HG02884 (cell line): ENCODE data around the gene PFN4.
A peak's percentile ranks its signal among the peaks of the same experiment; 100 is the strongest.
"Not testable (repeated sequence)": the region's sequence is repeated elsewhere in the genome, so short reads cannot be mapped to it uniquely, and the experiment has no call there.

Source experiments
- ATAC-seq: cut with Tn5 transposase; IDR thresholded peaks from one replicate; pipeline ENCODE4 v1.9.1; 2021; ENCODE audit warnings: mild to moderate bottlenecking, moderate library complexity; ENCODE audit not compliant: unreplicated experiment

PFN4 gene

GRCh38 chr2:24115057-24115456, 8.1 kb downstream of the PFN4 start:
- ATAC-seq = no peak

DNA sequence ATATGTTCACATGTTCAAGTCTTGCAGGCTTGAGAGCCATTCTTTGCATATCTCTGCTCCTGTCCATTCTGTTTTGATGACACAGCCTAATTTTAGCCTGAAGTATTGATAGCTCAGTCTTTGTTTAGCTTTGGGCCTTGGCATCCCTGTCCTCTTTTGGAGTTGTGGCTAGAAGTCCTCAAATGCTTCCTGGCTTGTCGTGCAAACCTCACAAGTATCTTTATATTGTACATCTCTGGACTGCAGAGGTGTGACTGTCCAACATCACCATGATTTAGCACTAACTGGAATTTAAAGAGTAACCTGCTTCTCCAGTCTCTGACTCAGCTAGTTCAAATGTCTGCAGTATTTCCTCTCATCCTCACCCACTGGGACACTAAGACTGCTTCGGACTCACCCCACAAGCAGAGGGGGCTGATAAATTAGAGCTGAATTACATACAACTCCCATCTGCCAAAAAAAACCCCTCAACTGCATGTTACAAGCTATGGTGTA, 11.7 kb downstream of the PFN4 start:
- no peak for ATAC-seq

DNA sequence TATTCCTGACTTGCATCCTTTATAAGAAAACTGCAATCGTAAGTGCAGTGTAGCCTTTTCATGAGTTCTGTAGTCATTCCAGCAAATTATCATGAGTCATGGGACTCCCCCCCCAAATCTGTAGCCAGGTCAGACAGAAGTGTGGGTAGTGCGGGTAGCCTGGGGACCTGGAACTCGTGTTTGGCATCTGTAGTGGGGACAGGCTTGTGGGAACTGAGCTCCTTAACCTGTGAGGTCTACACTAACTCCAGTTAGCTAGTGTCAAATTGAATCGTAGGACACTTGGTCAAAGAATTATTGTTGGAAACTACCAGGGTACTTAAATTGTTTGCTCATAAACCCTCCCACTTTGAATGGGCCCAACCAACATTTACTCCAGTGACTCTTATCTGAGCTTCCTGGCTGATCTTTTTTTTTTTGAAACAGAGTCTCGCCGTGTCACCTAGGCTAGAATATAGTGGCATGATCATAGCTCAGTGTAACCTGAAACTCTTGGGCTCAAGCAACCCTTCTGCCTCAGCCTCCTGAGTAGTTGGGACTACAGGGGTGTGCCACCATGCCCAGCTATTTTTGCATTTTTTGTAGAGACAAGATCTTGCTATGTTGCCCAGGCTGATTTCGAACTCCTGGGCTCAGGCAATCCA, 12.4 kb downstream of the PFN4 start:
- no peak for ATAC-seq

DNA sequence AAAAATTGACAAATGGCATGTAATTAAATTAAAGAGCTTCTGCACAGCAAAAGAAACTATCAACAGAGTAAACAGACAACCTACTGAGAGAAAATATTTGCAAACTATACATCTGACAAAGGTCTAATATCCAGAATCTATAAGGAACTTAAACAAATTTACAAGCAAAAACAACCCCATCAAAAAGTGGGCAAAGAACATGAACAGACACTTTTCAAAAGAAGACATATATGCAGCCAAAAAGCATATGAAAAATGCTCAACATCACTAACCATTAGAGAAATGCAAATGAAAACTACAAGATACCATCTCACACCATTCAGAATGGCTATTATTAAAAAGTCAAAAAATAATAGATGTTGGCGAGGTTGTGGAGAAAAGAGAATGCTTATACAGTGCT, 13.7 kb downstream of the PFN4 start:
- not testable (repeated sequence) for ATAC-seq

DNA sequence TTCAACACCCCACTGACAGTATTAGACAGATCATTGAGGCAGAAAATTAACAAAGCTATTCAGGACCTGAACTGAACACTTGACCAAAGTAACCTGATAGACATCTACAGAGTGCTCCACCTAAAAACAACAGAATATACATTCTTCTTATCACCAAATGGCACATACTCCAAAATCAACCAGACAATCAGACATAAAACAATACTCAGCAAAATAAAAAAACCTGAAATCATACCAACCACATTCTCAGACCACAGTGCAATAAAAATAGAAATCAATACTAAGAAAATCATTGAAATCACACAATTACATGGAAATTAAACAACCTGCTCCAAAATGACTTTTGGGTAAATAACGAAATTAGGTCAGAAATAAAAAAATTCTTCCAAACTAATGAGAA, 15.8 kb downstream of the PFN4 start:
- no peak for ATAC-seq

DNA sequence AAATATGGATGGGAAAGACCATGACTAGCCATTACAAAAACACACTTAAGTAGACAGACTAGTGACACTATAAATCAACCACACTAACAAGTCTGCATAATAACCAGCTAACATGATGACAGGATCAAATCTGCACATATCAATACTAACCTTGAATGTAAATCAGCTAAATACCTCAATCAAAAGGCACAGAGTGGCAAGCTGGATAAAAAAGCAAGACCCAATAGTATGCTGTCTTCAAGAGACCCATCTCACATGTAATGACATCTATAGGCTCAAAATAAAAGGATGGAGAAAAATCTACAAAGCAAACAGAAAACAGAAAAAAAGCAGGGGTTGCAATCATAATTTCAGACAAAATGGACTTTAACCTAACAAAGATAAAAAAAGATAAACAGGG, 16.3 kb downstream of the PFN4 start:
- ATAC-seq = no peak

DNA sequence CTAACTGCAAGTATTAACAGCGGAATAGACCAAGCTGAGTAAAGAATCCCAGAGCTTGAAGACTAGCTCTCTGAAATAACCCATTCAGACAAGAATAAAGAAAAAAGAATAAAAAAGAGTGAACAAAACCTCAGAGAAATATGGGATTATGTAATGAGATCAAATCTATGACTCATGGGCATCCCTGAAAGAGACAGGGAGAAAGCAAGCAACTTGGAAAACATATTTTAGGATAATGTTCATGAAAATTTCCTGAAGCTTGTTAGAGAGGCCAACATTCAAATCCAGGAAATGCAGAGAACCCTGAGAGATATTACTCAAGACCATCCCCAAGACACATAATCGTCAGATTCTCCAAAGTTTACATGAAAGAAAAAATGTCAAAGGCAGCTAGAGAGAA, 17.3 kb downstream of the PFN4 start:
- ATAC-seq = no peak

DNA sequence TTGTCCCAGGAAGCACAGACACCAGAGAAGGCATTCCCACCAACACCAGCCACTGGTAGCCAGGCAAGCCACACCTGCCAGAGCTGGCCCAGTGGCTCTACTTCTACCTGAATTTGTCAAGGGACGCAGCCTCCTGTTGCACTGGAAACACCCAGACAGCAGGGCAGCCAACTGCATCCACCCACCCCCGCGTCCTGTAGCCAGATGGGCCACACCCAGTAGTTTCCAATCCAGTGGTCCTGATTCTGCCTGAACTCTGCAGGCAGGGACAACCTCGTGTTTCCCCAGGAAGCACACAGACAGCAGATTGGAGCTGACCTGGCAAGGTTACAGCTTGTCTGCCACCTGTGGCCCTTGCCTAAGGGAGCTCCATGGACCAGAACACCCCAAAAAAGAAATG, 18.2 kb downstream of the PFN4 start:
- ATAC-seq = no peak

- no peak for ATAC-seq
Observed at GRCh38 chr2:24104110-24104650, 19.0 kb downstream of the PFN4 start.

DNA sequence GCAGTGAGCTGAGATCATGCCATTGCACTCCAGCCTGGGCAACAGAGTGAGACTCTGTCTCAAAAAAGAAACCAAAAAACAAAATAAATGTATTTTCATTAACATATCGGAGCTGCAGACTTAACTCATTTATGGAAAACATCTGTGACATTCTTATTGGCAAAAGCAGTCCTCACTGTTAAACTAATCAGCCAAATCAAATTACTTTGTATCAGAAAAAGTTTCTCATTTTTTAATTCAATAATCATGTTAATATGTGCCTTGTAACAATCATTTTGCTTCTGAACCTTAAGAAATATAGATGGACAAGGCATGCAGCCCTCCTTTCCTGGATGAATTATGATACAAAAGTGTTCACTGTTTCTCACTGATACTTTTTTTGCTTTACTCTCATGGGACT, 20.5 kb downstream of the PFN4 start:
- no peak for ATAC-seq

DNA sequence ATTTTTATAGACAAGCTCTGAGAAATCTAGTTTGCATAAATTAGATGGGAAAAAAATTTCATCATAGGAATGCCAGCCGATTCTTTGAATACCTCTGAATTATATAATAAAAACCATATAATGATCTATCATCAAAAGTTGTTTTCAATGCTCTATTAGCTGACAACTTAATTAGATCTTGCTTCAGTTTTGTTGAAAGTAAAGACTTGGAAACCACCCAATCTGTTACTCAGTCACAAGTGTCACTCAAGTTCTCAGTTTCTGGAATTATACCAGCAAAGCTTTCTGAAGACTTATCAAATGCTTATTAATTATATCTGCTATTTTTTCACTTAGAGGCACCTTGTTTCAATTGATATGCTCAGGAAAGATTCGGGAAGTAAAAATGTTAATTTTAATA, 21.1 kb downstream of the PFN4 start:
- no peak for ATAC-seq

- not testable (repeated sequence) for ATAC-seq
Observed at GRCh38 chr2:24100732-24101131, 22.4 kb downstream of the PFN4 start.

DNA sequence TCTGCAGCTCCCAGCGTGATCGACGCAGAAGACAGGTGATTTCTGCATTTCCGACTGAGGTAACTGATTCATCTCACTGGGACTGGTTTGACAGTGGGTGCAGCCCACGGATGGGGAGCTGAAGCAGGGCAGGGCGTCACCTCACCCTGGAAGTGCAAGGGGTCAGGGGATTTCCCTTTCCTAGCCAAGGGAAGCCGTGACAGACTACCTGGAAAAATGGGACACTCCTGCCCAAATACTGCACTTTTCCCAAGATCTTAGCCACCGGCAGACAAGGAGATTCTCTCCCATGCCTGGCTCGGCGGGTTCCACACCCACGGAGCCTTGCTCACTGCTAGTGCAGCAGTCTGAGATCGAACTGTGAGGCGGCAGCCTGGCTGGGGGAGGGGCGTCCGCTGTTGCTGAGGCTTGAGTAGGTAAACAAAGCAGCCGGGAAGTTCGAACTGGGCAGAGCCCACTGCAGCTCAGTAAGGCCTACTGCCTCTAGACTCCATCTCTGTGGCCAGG, 27.9 kb downstream of the PFN4 start:
- not testable (repeated sequence) for ATAC-seq

DNA sequence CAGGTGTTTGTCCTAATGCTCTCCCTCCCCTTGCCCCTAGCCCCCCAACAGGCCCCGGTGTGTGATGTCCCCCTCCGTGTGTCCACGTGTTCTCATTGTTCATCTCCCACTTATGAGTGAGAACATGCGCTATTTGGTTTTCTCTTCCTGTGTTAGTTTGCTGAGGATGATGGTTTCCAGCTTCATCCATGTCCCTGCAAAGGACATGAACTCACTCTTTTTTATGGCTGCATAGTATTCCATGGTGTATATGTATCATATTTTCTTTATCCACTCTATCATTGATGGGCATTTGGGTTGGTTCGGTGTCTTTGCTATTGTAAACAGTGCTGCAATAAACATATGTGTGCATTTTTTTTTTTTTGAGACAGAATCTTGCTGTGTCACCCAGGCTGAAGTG, 29.9 kb downstream of the PFN4 start:
- ATAC-seq = not testable (repeated sequence)

DNA sequence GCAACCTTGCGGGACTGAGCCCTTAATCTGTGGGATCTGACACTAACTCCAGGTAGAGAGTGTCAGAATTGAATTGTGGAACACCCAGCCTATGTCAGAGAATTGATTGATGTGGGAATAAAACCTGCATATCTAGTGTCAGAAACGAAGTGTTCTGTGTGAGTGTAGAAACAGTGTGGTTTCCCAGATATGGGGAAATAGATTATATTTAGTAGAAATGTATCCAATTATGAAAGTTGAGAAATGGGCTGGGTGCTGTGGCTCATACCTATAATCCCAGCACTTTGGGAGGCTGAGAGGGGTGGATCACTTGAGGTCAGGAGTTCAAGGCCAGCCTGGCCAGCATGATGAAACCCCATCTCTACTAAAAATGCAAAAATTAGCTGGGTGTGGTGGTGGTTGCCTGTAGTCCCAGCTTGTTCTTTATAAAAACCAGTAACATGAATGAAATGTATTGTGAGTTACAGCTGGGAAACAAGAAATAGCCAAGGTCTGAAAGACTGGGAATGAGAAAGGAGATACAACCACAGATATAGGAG, 34.2 kb downstream of the PFN4 start:
- no peak for ATAC-seq

- no peak for ATAC-seq
Observed at GRCh38 chr2:24087032-24087431, 36.1 kb downstream of the PFN4 start.

DNA sequence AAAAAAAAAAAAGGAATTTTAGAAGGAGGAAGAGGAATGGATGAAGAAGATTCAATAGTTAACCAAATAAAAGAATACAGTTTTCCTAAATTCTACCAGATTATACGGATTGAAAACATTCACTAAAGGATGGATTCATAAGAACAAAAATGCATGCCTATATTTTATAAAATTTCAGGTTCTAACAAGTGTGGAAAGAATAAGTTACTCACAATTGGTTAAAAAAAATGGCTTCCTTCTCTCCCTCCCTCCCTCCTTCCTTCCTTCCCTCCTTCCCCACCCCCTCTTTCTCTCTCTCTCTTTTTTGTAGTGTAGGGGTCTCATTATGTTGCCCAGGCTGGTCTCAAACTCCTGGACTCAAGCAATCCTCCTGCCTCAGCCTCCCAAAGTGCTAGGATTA, 36.9 kb downstream of the PFN4 start:
- no peak for ATAC-seq

DNA sequence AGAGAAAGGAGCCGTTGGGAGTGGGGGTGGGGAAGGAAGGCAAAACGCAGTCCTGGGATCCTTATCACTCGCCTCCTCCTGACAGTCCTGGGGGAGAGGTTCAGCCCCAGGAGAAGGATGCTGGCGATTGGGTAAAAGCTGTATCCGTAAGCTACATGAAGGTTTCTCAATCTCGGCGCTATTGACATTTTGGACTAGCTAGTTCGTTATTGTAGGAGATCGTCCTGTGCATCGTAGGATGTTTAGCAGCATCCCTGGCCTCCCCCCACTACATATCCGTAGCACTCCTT, 38.0 kb downstream of the PFN4 start:
- ATAC-seq = no peak

DNA sequence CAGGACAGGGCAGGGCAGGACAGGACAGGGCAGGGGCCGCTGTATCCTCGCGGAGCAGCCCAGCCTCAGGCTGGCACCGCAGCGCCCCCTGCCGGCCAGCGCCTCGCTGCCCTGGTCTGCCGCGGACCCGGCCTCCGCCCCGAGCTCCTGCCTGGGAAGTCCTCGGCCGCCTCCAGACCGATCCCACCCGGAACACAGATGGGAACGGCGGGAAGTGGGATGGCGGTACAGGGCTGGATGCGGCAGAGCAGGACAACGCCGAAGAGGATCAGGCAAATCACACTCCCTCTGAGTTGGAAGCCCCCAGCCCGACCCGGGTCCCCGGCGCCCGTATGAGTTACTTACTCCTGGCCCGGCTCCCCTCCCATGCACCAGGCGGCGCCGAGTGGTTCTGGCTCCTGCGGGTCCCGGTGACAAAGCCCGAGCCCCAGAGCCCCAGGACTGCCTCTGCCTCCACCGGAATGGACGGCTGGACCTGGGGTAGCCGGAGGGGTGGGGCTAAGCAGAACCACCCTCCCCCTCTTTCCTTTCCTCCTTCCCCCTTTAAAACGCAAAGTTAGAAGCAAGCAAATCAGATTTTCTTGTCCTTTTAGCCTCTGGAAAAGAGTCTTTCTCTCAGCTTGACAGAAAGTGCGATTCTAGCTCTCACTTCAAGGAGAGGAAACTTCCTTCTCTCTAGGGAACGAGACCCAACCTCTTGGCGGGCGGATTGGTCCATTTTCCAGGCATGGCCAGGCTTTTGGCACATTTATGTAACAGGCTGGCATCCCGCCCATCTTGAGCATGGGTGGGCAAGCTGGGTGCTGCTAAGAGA, 38.5 kb downstream of the PFN4 start, which contains the start of gene TP53I3:
Gene TP53I3, minus strand, starts transcription at position 449 of the 814 bp plus-strand sequence. CDS start 508 bp downstream, outside the sequence.
- ATAC-seq = peak; percentile 75

GRCh38 chr2:24083567-24084385, 39.4 kb downstream of the PFN4 start:
- ATAC-seq = peak; percentile 69
